Non-pigmented ciliary epithelial cell (primary cell): ENCODE results near the gene GSX2.
"Not testable (repeated sequence)": the region's sequence is repeated elsewhere in the genome, so short reads cannot be mapped to it uniquely, and the experiment has no call there.

Experiments used
- DNase-seq: peaks from one replicate; pipeline ENCODE4 v3.0.0-alpha.2; 2010; ENCODE audit warnings: low read depth

The GSX2 gene

GRCh38 chr4:54099748-54100574 is at the start of gene GSX2:
TSS of gene GSX2 (plus strand) at chr4:54100163. CDS start at chr4:54100345, 182 bp downstream.
- no peak for DNase-seq

GRCh38 chr4:54050214-54050904 is 49.6 kb upstream of the GSX2 start:
- no peak for DNase-seq

- not testable (repeated sequence) for DNase-seq
Observed at GRCh38 chr4:54053322-54053721, 46.6 kb upstream of the GSX2 start.

GRCh38 chr4:54054501-54054900 is 45.5 kb upstream of the GSX2 start:
- no peak for DNase-seq

GRCh38 chr4:54055494-54055893 is 44.5 kb upstream of the GSX2 start:
- no peak for DNase-seq

GRCh38 chr4:54056360-54056759 is 43.6 kb upstream of the GSX2 start:
- DNase-seq: no peak

- DNase-seq: no peak
Observed at GRCh38 chr4:54058171-54058570, 41.8 kb upstream of the GSX2 start.

- no peak for DNase-seq
Observed at GRCh38 chr4:54060116-54060515, 39.8 kb upstream of the GSX2 start.

GRCh38 chr4:54061067-54061466 is 38.9 kb upstream of the GSX2 start:
- DNase-seq: no peak

GRCh38 chr4:54061873-54062272 is 38.1 kb upstream of the GSX2 start:
- no peak for DNase-seq

GRCh38 chr4:54062392-54062791 is 37.6 kb upstream of the GSX2 start:
- no peak for DNase-seq

- no peak for DNase-seq
Observed at GRCh38 chr4:54063229-54063628, 36.7 kb upstream of the GSX2 start.

- no peak for DNase-seq
Observed at GRCh38 chr4:54063737-54064316, 36.1 kb upstream of the GSX2 start.

GRCh38 chr4:54064317-54065111 is 35.4 kb upstream of the GSX2 start, which contains the start of gene CHIC2:
TSS of gene CHIC2 (minus strand) at chr4:54064605. CDS start at chr4:54064300, 305 bp downstream.
- DNase-seq: peak; percentile 65

GRCh38 chr4:54065282-54066087 is 34.5 kb upstream of the GSX2 start:
- no peak for DNase-seq

GRCh38 chr4:54066088-54066415 is 33.9 kb upstream of the GSX2 start:
- no peak for DNase-seq

GRCh38 chr4:54066718-54067129 is 33.2 kb upstream of the GSX2 start:
- no peak for DNase-seq

- no peak for DNase-seq
Observed at GRCh38 chr4:54067166-54067565, 32.8 kb upstream of the GSX2 start.

GRCh38 chr4:54073271-54073880 is 26.6 kb upstream of the GSX2 start:
- no peak for DNase-seq

- no peak for DNase-seq
Observed at GRCh38 chr4:54074381-54074780, 25.6 kb upstream of the GSX2 start.

GRCh38 chr4:54076673-54077072 is 23.3 kb upstream of the GSX2 start:
- no peak for DNase-seq
